Measurements from ENCODE around the gene SMIM29. TPM values are rescaled to one million over a fixed set of nuclear protein-coding genes. Genes with fewer than 3 reads are reported as not detected.

Gene SMIM29
- total RNA-seq, 1 donor from 2014 or later, result 33.2 TPM

DNA sequence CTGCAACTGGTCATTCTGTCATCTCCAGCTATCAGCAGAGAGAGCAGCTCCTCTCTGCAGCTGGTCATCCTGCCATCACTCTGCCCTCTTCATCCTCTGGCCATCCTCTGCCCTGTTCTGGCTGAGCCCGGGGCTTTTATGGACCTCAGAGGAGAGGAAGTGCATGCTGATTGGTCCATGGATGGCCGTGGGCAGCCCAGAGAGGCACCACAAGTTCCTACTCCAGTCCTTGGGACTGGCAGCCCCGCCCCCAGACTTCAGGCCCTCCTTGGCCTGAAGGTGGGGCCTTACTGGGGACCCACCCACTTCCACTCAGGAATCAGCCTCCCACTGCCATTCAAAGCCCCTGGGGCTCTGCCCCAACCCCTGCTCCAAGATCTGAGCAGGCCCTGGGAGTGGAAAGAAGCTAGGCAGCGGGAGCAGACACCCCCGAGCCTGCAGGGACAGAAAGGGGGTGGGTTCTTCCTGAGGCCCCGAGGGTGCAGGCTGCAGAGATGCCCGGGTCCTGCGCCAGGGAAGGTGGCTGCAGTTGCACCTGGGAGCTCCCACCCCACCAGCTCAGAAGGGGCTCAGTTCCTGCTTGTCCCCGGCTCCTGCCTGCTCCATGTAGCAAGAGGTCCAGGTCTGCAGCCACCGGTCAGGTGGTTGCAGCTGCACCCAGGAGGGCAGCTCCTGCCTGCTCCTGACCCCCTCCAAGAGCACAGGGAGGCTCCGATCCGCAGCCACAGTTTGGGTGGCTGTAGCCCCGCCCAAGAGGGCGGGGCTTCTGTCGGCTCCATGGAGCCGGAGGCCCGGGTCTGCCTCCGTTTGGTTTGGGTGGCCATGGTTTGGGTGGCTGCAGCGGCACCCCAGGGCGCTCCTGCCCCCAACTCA, 46.2 kb downstream of the SMIM29 start:
- Histone ChIP-seq H3K27me3 (ENCODE audit: control insufficient read depth, insufficient read depth, low read length) (no peaks in the 10 kb centered on the region), H3K4me3 (ENCODE audit: low read depth, low read length) (no peak overlapping the region), H3K36me3 (ENCODE audit: control insufficient read depth, insufficient read depth, low read length) (no peaks in the 10 kb centered on the region)
- no peak for DNase-seq (ENCODE audit: low read depth)
- TF ChIP-seq, protein P1, sequence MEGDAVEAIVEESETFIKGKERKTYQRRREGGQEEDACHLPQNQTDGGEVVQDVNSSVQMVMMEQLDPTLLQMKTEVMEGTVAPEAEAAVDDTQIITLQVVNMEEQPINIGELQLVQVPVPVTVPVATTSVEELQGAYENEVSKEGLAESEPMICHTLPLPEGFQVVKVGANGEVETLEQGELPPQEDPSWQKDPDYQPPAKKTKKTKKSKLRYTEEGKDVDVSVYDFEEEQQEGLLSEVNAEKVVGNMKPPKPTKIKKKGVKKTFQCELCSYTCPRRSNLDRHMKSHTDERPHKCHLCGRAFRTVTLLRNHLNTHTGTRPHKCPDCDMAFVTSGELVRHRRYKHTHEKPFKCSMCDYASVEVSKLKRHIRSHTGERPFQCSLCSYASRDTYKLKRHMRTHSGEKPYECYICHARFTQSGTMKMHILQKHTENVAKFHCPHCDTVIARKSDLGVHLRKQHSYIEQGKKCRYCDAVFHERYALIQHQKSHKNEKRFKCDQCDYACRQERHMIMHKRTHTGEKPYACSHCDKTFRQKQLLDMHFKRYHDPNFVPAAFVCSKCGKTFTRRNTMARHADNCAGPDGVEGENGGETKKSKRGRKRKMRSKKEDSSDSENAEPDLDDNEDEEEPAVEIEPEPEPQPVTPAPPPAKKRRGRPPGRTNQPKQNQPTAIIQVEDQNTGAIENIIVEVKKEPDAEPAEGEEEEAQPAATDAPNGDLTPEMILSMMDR (IDR thresholded peaks at IDR 0.05; ENCODE audit: insufficient read depth, low read length, poor library complexity, severe bottlenecking), result no peak

GRCh38 chr6:34201455-34202107, 47.2 kb downstream of the SMIM29 start:
- no peak for DNase-seq (ENCODE audit: low read depth)
- Histone ChIP-seq H3K36me3 (ENCODE audit: control insufficient read depth, insufficient read depth, low read length) (no peaks in the 10 kb centered on the region), H3K27me3 (ENCODE audit: control insufficient read depth, insufficient read depth, low read length) (no peaks in the 10 kb centered on the region), H3K4me3 (ENCODE audit: low read depth, low read length) (no peak overlapping the region)
- TF ChIP-seq, protein P1 (IDR thresholded peaks at IDR 0.05; ENCODE audit: insufficient read depth, low read length, poor library complexity, severe bottlenecking), result no peak

DNA sequence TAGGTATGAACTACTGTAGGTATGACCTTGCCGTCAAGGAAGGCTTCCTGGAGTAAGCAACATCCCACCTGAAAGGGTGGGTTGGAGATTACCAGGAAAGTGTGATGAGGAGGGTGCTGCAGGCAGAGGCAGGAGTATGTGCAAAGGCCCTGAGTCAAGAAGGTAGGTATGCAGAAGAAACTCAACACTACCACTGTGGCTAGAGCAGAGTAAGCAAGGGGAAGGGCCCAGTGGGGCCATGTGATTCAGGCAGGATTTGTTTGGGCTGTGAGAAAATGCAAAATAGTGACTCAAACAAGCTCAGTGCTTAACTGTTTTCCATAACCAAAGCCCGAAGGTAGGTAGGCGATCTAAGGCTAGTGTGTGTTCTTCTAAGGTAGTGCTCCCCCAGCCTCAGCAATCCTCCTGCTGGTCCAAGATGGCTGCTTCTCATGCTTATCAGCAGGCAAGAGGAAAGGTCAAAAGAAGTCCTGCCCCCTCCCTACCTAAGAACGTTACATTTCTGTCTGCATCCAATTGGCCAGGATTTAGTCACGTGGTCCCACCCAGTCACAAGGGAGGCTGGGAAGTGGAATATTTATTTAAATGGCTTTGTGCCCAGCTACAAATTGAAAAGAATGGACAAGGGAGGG, 48.4 kb downstream of the SMIM29 start:
- DNase-seq (ENCODE audit: low read depth), result no peak
- Histone ChIP-seq H3K27me3 (ENCODE audit: control insufficient read depth, insufficient read depth, low read length) (no peaks in the 10 kb centered on the region), H3K36me3 (ENCODE audit: control insufficient read depth, insufficient read depth, low read length) (no peaks in the 10 kb centered on the region), H3K4me3 (ENCODE audit: low read depth, low read length) (no peak overlapping the region)
- TF ChIP-seq, protein P1 (IDR thresholded peaks at IDR 0.05; ENCODE audit: insufficient read depth, low read length, poor library complexity, severe bottlenecking), result no peak

GRCh38 chr6:34196833-34197195, 52.0 kb downstream of the SMIM29 start:
- TF ChIP-seq, protein P1 (IDR thresholded peaks at IDR 0.05; ENCODE audit: insufficient read depth, low read length, poor library complexity, severe bottlenecking), result no peak
- Histone ChIP-seq H3K4me3 (ENCODE audit: low read depth, low read length) (no peak overlapping the region), H3K27me3 (ENCODE audit: control insufficient read depth, insufficient read depth, low read length) (no peaks in the 10 kb centered on the region), H3K36me3 (ENCODE audit: control insufficient read depth, insufficient read depth, low read length) (no peaks in the 10 kb centered on the region)
- no peak for DNase-seq (ENCODE audit: low read depth)

Other genes starting within 250 kb of the SMIM29 start
- 0.41 TPM in 1 of 2 replicates, not detected in the other for gene GRM4, start 102.9 kb downstream of the SMIM29 start, total RNA-seq
- gene HMGA1, start 12.1 kb downstream of the SMIM29 start, total RNA-seq, result 1,060 and 1,220 TPM in 2 replicates
- gene NUDT3, start 143.7 kb upstream of the SMIM29 start, total RNA-seq, result 29.6 and 31.7 TPM in 2 replicates
- gene RPS10, start 177.1 kb upstream of the SMIM29 start, total RNA-seq, result 3,975 and 4,200 TPM in 2 replicates
- 0.04 TPM in 1 of 2 replicates, not detected in the other for gene PACSIN1, start 217.1 kb upstream of the SMIM29 start, total RNA-seq

Data from kidney epithelial cell (primary cell).